Upper lobe of left lung (tissue), 4 donors: ENCODE data around the gene LDAF1.

Source experiments
- CTCF ChIP-seq, 6 experiments: fragments of 450-650 bp in 4 of 6; fragments of 200-600 bp in 2 of 6; sonication (generic) in 2 of 6; IDR thresholded peaks; one replicate each; pipeline ENCODE4 v1.5.1; 2016 to 2019; ENCODE audit warnings: antibody characterized with exemption in 6 of 6
- EP300 ChIP-seq, 4 donors: sonication (generic); formaldehyde crosslinking; IDR thresholded peaks; one replicate each; pipeline ENCODE4 v1.5.1; 2017; ENCODE audit warnings: antibody characterized with exemption in 4 of 4, control low read depth in 2 of 4
- POLR2AphosphoS5 ChIP-seq, 2 donors: sonication (generic); formaldehyde crosslinking; IDR thresholded peaks; one replicate each; pipeline ENCODE4 v1.5.1; 2017; ENCODE audit warnings: antibody characterized with exemption in 2 of 2

GRCh38 chr16:21163576-21163975, 5.1 kb downstream of the LDAF1 start:
- no peak for TF ChIP-seq CTCF (IDR thresholded peaks at IDR 0.05)
- TF ChIP-seq EP300 (IDR thresholded peaks at IDR 0.05), result no peak
- TF ChIP-seq POLR2AphosphoS5 (IDR thresholded peaks at IDR 0.05), result no peak
